GM23248 (cell line): ENCODE results near the gene PPOX. TPM values are rescaled to one million over a fixed set of nuclear protein-coding genes. Genes with fewer than 3 reads are reported as not detected.

Experiments
- DNase-seq: peaks from one replicate; pipeline ENCODE4 v3.0.0-alpha.2; 2015
- H2AFZ ChIP-seq: fragments of 200-600 bp; sonication (generic); 2 replicates; pipeline ENCODE4 v1.6.1; 2016; ENCODE audit warnings: antibody characterized with exemption
- H3F3A ChIP-seq: fragments of 200-600 bp; sonication (generic); 2 replicates; pipeline ENCODE4 v1.6.1; 2016; ENCODE audit warnings: mild to moderate bottlenecking, antibody characterized with exemption, mixed run types; ENCODE audit not compliant: insufficient read depth
- H3K27ac ChIP-seq: fragments of 200-600 bp; sonication (generic); 2 replicates; pipeline ENCODE4 v1.5.1; 2016; ENCODE audit warnings: mild to moderate bottlenecking
- H3K27me3 ChIP-seq: fragments of 200-600 bp; sonication (generic); replicated peaks from 2 replicates; pipeline ENCODE4 v1.6.1; 2016; ENCODE audit warnings: mild to moderate bottlenecking; ENCODE audit not compliant: insufficient read depth
- H3K36me3 ChIP-seq: fragments of 200-600 bp; sonication (generic); 2 replicates; pipeline ENCODE4 v1.6.1; 2016; ENCODE audit warnings: low read depth, mild to moderate bottlenecking
- H3K4me1 ChIP-seq: fragments of 200-600 bp; sonication (generic); 2 replicates; pipeline ENCODE4 v1.6.1; 2016; ENCODE audit warnings: mild to moderate bottlenecking; ENCODE audit not compliant: insufficient read depth
- H3K4me2 ChIP-seq: fragments of 200-600 bp; sonication (generic); one replicate; pipeline ENCODE4 v1.6.1; 2016; ENCODE audit warnings: mild to moderate bottlenecking; ENCODE audit not compliant: unreplicated experiment
- H3K4me3 ChIP-seq: fragments of 200-600 bp; sonication (generic); 2 replicates; pipeline ENCODE4 v1.5.1; 2016; ENCODE audit warnings: mild to moderate bottlenecking
- H3K79me2 ChIP-seq: fragments of 200-600 bp; sonication (generic); 2 replicates; pipeline ENCODE4 v1.6.1; 2016; ENCODE audit warnings: mild to moderate bottlenecking; ENCODE audit not compliant: insufficient read depth
- H3K9ac ChIP-seq: fragments of 200-600 bp; sonication (generic); 2 replicates; pipeline ENCODE4 v1.6.1; 2016; ENCODE audit warnings: mild to moderate bottlenecking
- H3K9me2 ChIP-seq: fragments of 200-600 bp; sonication (generic); 2 replicates; pipeline ENCODE4 v1.6.1; 2016; ENCODE audit warnings: mixed run types, mild to moderate bottlenecking, moderate library complexity; ENCODE audit not compliant: insufficient read depth
- H3K9me3 ChIP-seq: fragments of 200-600 bp; sonication (generic); one replicate; pipeline ENCODE4 v1.6.1; 2017; ENCODE audit warnings: low read depth
- H4K20me1 ChIP-seq: fragments of 200-600 bp; sonication (generic); 2 replicates; pipeline ENCODE4 v1.6.0; 2016; ENCODE audit not compliant: insufficient read depth
- EZH2 ChIP-seq: fragments of 200-600 bp; sonication (generic); IDR thresholded peaks from 2 replicates; pipeline ENCODE4 v1.6.1; 2018; ENCODE audit warnings: antibody characterized with exemption, mild to moderate bottlenecking; ENCODE audit not compliant: insufficient read depth, poor library complexity, severe bottlenecking
- EZH2phosphoT487 ChIP-seq: fragments of 200-600 bp; sonication (generic); IDR thresholded peaks from 2 replicates; pipeline ENCODE4 v1.6.1; 2018; ENCODE audit warnings: antibody characterized with exemption, moderate library complexity, mild to moderate bottlenecking, low read depth; ENCODE audit not compliant: insufficient read depth
- WGBS, 2 experiments: methylation state at CpG; one replicate each; pipeline ENCODE4 v1.1.6; 2015 to 2017; ENCODE audit warnings: low lambda C conversion rate in 2 of 2, low coverage in 1 of 2; ENCODE audit errors: missing lambda C conversion rate in 2 of 2; 5-methylcytosine and 5-hydroxymethylcytosine counted together
- in situ Hi-C: fragments of 300-500 bp; cut with MboI; formaldehyde crosslinking; loops from 2 replicates; pipeline ENCODE4 v1.15.0; 2020
- polyA plus RNA-seq: library from polyadenylated mRNA; unstranded; fragments of >200 nt; fragmentation: Nextera tagmentation; extraction: Ambion mirVana; gene quantifications from 2 replicates; pipeline ENCODE4 v1.2.1, GENCODE V29; 2016
- total RNA-seq: library from RNA; depleted of rRNA; stranded (reverse); fragments of >200 nt; shearing (Covaris generic); gene quantifications from 2 replicates; pipeline ENCODE4 v1.2.3, GENCODE V29; 2014

The PPOX gene
- total and polyA plus RNA-seq, 2 experiments from 2014 or later, result 18.8 to 21.5 TPM

DNA sequence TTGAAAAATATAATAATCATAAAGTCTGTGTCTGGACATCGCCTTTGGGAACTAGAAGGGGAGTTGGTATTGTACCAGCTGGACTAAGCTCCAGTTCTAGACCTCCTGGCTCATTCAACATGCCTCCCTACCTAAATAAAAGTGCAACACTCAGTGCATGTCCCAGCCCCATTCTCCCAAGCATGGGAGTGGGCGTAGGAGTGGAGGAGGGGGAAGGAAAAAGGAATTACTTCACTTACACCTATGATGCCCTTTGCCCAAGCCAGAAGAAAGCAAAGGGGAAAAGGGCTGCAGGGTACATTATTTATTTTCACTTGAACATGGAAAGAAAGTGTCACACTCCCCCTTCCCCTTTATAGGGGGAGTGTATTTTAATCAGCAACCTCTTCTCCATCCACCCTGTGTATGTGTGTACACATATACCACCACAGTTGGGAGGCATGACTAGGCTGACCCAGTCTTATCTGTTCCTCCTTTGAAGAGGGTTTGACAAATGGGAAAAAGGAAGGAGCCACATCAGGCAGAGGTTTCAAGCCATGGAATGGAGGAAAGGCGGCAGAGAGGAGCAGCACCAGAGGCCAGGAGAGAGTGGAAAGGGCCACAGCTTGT lies 45.1 kb upstream of the PPOX start:
- Histone ChIP-seq H3K9ac (no peak overlapping the region), H3K27me3 (no peaks in the 10 kb centered on the region), H3F3A (peaks cover 43% of the 10 kb centered on the region), H3K9me2 (no peaks in the 10 kb centered on the region), H3K4me1 (peaks cover 25% of the 10 kb centered on the region), H3K36me3 (peaks cover 30% of the 10 kb centered on the region; the same call in 1 of the 2 replicates), H2AFZ (no peak overlapping the region), H3K27ac (no peak overlapping the region), H4K20me1 (no peaks in the 10 kb centered on the region), H3K9me3 (no peaks in the 10 kb centered on the region), H3K4me3 (no peak overlapping the region), H3K4me2 (no peak overlapping the region), H3K79me2 (peaks cover 81% of the 10 kb centered on the region)
- 93 to 95% methylated on average over 3 of the region's 3 CpGs for WGBS, 2 experiments
- no peak for DNase-seq
- in situ Hi-C loops, result no loop called here
- TF ChIP-seq EZH2phosphoT487, result no peak

DNA sequence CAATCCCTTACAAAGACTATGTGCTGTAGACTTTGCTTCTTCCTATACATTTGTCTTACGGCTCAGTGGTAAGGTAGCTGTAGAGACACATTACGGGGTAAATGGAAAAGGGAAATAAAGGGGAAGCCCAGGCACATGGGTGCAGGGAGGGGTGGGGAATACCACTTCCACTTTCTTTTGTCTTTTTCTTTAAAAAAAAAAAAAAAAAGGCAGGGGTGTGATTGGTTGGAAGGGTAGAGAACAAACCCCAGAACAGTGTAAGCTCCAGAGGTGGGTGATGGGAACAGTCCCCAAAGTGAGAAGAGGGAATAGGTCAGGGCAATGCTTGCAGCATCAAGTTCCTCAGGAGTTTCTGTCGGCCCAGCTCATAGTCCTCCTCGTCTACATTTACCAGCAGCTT lies 44.4 kb upstream of the PPOX start:
- no peaks in the 10 kb centered on the region for H3K9me3 ChIP-seq
- WGBS, 2 experiments, result 81 to 94% methylated on average over 4 of the region's 4 CpGs
- in situ Hi-C loops, result no loop called here
- DNase-seq, result no peak
- H4K20me1 ChIP-seq, result no peaks in the 10 kb centered on the region
- peaks cover 81% of the 10 kb centered on the region for H3K79me2 ChIP-seq
- no peak overlapping the region for H3K4me3 ChIP-seq
- peaks cover 19% of the 10 kb centered on the region for H3K4me1 ChIP-seq
- no peaks in the 10 kb centered on the region for H3K9me2 ChIP-seq
- no peak overlapping the region for H2AFZ ChIP-seq
- no peak overlapping the region for H3K4me2 ChIP-seq
- no peaks in the 10 kb centered on the region for H3K27me3 ChIP-seq
- TF ChIP-seq EZH2, result no peak
- peaks cover 43% of the 10 kb centered on the region for H3F3A ChIP-seq
- H3K9ac ChIP-seq, result no peak overlapping the region
- no peak overlapping the region for H3K27ac ChIP-seq
- H3K36me3 ChIP-seq, result peaks cover 32% of the 10 kb centered on the region; the same call in 1 of the 2 replicates

DNA sequence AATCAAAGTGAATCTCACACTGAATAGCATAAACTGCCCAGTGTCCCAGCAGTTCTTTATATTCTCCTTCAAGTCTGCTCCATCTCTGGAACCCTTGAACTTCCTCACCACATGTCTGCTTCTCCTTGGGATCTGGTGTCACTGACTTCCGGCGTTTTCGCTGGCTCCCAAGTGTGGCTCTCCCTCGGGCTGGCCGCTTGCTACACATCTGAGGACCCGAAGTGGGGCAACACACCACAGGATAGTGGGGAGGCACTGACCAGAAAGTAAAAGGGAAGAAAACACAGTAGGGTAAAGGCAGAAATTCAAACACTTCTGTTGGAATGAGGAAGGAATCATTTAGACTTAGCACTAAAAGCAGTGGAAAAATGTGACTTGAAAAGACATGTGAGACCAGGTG lies 43.3 kb upstream of the PPOX start:
- Histone ChIP-seq H3K79me2 (peaks cover 83% of the 10 kb centered on the region), H3F3A (peaks cover 43% of the 10 kb centered on the region), H4K20me1 (no peaks in the 10 kb centered on the region), H3K27ac (no peak overlapping the region), H3K4me1 (peaks cover 15% of the 10 kb centered on the region), H3K9me2 (no peaks in the 10 kb centered on the region), H3K4me2 (no peak overlapping the region), H3K27me3 (no peaks in the 10 kb centered on the region), H3K4me3 (no peak overlapping the region), H3K36me3 (peaks cover 42% of the 10 kb centered on the region), H3K9ac (no peak overlapping the region), H3K9me3 (no peaks in the 10 kb centered on the region), H2AFZ (no peak overlapping the region)
- TF ChIP-seq EZH2 (no peak), EZH2phosphoT487 (no peak)
- in situ Hi-C loops, result no loop called here
- WGBS, 2 experiments, result 71 to 79% methylated on average over 6 of the region's 6 CpGs
- DNase-seq, result no peak

DNA sequence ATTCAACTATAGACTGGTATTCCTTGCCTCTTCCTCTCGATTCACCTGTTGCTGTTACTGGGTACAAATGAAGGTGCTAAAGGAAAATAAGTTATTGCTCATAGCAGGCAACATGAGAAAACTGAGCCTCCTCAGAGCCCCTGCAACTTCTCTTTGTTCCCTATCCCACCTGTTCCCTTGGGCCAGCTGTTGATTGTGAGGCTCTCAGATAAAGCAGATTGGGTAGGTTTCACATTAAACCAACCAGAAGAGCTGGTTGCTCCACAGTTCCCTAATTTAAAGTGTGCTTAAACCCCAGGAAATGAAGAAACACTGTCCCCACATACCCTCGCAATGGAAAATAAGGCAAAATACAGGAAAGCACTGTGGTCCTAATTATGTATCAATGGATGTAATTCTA lies 38.6 kb upstream of the PPOX start:
- in situ Hi-C loops, result no loop called here
- peaks cover 10% of the 10 kb centered on the region for H3K4me1 ChIP-seq
- no peaks in the 10 kb centered on the region for H3K9me3 ChIP-seq
- no peak overlapping the region for H2AFZ ChIP-seq
- H3K9me2 ChIP-seq, result no peaks in the 10 kb centered on the region
- peaks cover 32% of the 10 kb centered on the region for H3K36me3 ChIP-seq
- WGBS, 2 experiments, result 98 to 100% methylated on average over 2 of the region's 2 CpGs
- H3K4me2 ChIP-seq, result no peak overlapping the region
- no peaks in the 10 kb centered on the region for H3K27me3 ChIP-seq
- DNase-seq, result no peak
- TF ChIP-seq EZH2 (no peak), EZH2phosphoT487 (no peak)
- peaks cover 87% of the 10 kb centered on the region for H3K79me2 ChIP-seq
- no peak overlapping the region for H3K27ac ChIP-seq
- peaks cover 8% of the 10 kb centered on the region for H3F3A ChIP-seq
- no peak overlapping the region for H3K9ac ChIP-seq
- no peaks in the 10 kb centered on the region for H4K20me1 ChIP-seq
- no peak overlapping the region for H3K4me3 ChIP-seq
